GM21381 (cell line): ENCODE measurements around the gene GOLGA6A.
"Not testable (repeated sequence)": the region's sequence is repeated elsewhere in the genome, so short reads cannot be mapped to it uniquely, and the experiment has no call there.

Experiments used
- ATAC-seq: cut with Tn5 transposase; IDR thresholded peaks from one replicate; pipeline ENCODE4 v1.9.1; 2021; ENCODE audit warnings: mild to moderate bottlenecking, moderate library complexity; ENCODE audit not compliant: unreplicated experiment

Gene GOLGA6A

GRCh38 chr15:74108611-74109010 is 26.3 kb upstream of the GOLGA6A start:
- ATAC-seq, result not testable (repeated sequence)

- ATAC-seq, result no peak
Observed at GRCh38 chr15:74108111-74108510, 25.8 kb upstream of the GOLGA6A start.

- ATAC-seq, result peak; percentile 85
Observed at GRCh38 chr15:74099963-74100733, 17.8 kb upstream of the GOLGA6A start.

GRCh38 chr15:74096753-74097474 is 14.6 kb upstream of the GOLGA6A start:
- not testable (repeated sequence) for ATAC-seq

- not testable (repeated sequence) for ATAC-seq
Observed at GRCh38 chr15:74095610-74096009, 13.3 kb upstream of the GOLGA6A start.

GRCh38 chr15:74094567-74094966 is 12.2 kb upstream of the GOLGA6A start:
- not testable (repeated sequence) for ATAC-seq

GRCh38 chr15:74075781-74076180 is 6.6 kb downstream of the GOLGA6A start:
- not testable (repeated sequence) for ATAC-seq

GRCh38 chr15:74072614-74073337 is 9.6 kb downstream of the GOLGA6A start:
- not testable (repeated sequence) for ATAC-seq

GRCh38 chr15:74072132-74072531 is 10.2 kb downstream of the GOLGA6A start:
- not testable (repeated sequence) for ATAC-seq

- ATAC-seq, result not testable (repeated sequence)
Observed at GRCh38 chr15:74071645-74072044, 10.7 kb downstream of the GOLGA6A start.

- ATAC-seq, result peak; percentile 65
Observed at GRCh38 chr15:74065684-74066411, 16.5 kb downstream of the GOLGA6A start.

- ATAC-seq, result not testable (repeated sequence)
Observed at GRCh38 chr15:74064822-74065221, 17.5 kb downstream of the GOLGA6A start.

GRCh38 chr15:74064183-74064582 is 18.2 kb downstream of the GOLGA6A start:
- ATAC-seq, result not testable (repeated sequence)

GRCh38 chr15:74063425-74064146 is 18.8 kb downstream of the GOLGA6A start:
- ATAC-seq, result not testable (repeated sequence)

GRCh38 chr15:74062671-74063070 is 19.7 kb downstream of the GOLGA6A start:
- ATAC-seq, result no peak

- no peak for ATAC-seq
Observed at GRCh38 chr15:74062236-74062635, 20.1 kb downstream of the GOLGA6A start.

- ATAC-seq, result no peak
Observed at GRCh38 chr15:74060251-74060650, 22.1 kb downstream of the GOLGA6A start.

GRCh38 chr15:74059050-74059833 is 23.1 kb downstream of the GOLGA6A start:
- not testable (repeated sequence) for ATAC-seq

GRCh38 chr15:74056330-74056729 is 26.0 kb downstream of the GOLGA6A start:
- ATAC-seq, result not testable (repeated sequence)
